Measurements from ENCODE around the gene RPP40.

Gene RPP40

DNA sequence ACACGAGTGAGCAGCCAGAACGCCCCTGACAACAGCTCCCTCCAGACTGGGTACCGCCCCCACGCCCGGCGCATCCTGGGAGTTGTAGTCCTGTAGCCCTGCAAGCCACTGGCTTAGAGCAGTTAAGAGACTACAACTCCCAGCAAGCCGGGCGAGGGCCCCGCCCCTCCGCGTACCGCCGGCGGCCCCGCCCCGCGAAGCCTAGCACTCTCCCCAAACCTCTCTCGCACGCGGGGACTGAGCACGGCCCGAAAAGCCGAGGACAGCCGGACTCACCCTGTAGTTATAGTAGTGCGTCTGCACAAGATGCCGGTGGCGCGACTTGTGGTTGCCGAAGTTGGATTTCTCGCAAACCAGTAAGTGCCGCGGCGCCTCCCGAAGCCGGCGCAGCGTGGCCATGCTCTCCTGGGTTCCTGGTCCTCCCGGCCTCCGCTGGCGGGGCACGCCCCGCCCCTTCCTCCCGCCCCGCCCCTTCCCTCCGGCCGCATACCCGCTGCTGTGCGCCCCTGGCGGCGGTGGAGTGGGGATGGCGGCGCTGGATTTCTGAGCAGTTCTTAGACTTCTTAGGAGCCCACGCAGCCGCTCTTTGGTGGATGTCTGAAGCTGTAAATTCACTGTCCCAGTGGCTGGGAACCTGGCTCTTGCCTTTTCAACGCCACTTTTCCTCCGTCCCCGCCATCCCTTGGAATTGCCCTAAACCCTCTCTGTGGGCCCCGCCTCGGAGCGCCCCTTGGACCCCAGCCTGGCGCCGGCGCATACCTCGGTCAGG is at the start of gene RPP40:
Gene RPP40 (minus strand): TSS at position 434 of the 769 bp plus-strand sequence. CDS start 35 bp downstream, at position 399.
- no peaks in the 10 kb centered on the region for H3K9me3 ChIP-seq (ENCODE audit: control insufficient read depth, insufficient read depth, low read depth, low read length)
- ChIA-PET POLR2A (interaction anchor here (0.6 to 1.7 kb wide), 7 partner anchors 9 to 868 kb away, joined by 3 to 5 read pairs (median 4); partner anchors contain the start of genes CDYL and ECI2), CTCF (interaction anchor here (0.6 to 2.0 kb wide), 13 partner anchors 9 to 868 kb away, joined by 3 to 9 read pairs (median 4); partner anchors contain the start of gene ECI2)
- peaks cover 0 to 13% of the 10 kb centered on the region in 2 experiments; a peak in 2 of 3 replicates for H3K36me3 ChIP-seq (ENCODE audit: control insufficient read depth in 2 of 2, insufficient read depth in 1 of 2, low read length in 2 of 2)
- peak within 1 kb of the TSS; percentile 85 for H3K4me3 ChIP-seq (ENCODE audit: low read depth, low read length)
- peak within 1 kb of the TSS; percentile 35; the same call in 1 of the 2 replicates for H3K27ac ChIP-seq (ENCODE audit: extremely low read depth, low read depth, low read length)
- H3K4me1 ChIP-seq (ENCODE audit: control insufficient read depth, insufficient read depth, low read length) = no peaks in the 10 kb centered on the region
- TF ChIP-seq ZNF23 (tag by site-specific recombination; IDR thresholded peaks at IDR 0.05; ENCODE audit: borderline replicate concordance) (no peak), REPIN1 (tag by site-specific recombination; IDR thresholded peaks at IDR 0.05; ENCODE audit: low read depth) (no peak), ZNF830 (tag by site-specific recombination; IDR thresholded peaks at IDR 0.05; ENCODE audit: low read depth) (no peak), ZNF514 (tag by site-specific recombination; IDR thresholded peaks at IDR 0.05) (no peak), ZSCAN16 (tag by site-specific recombination; IDR thresholded peaks at IDR 0.05) (no peak), SCRT1 (tag by site-specific recombination; IDR thresholded peaks at IDR 0.05; ENCODE audit: borderline replicate concordance) (no peak; the same call in 1 of the 2 replicates), ZNF449 (tag by site-specific recombination; IDR thresholded peaks at IDR 0.05) (no peak), PBX3 (CRISPR knock-in tag; IDR thresholded peaks at IDR 0.05) (peak; percentile 27; the same call in 1 of the 2 replicates), ZNF664 (tag by site-specific recombination; IDR thresholded peaks at IDR 0.05) (no peak), ZSCAN4 (tag by site-specific recombination; IDR thresholded peaks at IDR 0.05) (no peak), ZNF391 (tag by site-specific recombination; IDR thresholded peaks at IDR 0.05; ENCODE audit: borderline replicate concordance, low read depth) (no peak), FEZF1 (tag by site-specific recombination; IDR thresholded peaks at IDR 0.05) (no peak), ZNF530 (tag by site-specific recombination; IDR thresholded peaks at IDR 0.05; ENCODE audit: low read depth) (no peak), AEBP2 (tag by site-specific recombination; IDR thresholded peaks at IDR 0.05; ENCODE audit: borderline replicate concordance) (no peak), ZNF548 (tag by site-specific recombination; IDR thresholded peaks at IDR 0.05) (no peak), ZNF629 (tag by site-specific recombination; IDR thresholded peaks at IDR 0.05) (no peak), KLF17 (tag by site-specific recombination; IDR thresholded peaks at IDR 0.05) (no peak), ZNF146 (tag by site-specific recombination; IDR thresholded peaks at IDR 0.05) (no peak), BCL11B (tag by site-specific recombination; IDR thresholded peaks at IDR 0.05; ENCODE audit: low read depth) (no peak), ZNF37A (tag by site-specific recombination; IDR thresholded peaks at IDR 0.05) (no peak), ZNF184 (tag by site-specific recombination; IDR thresholded peaks at IDR 0.05) (no peak), GFI1B (tag by site-specific recombination; IDR thresholded peaks at IDR 0.05) (no peak), ZFHX2 (tag by site-specific recombination; conservative IDR thresholded peaks at IDR 0.05) (no peak), ZFP3 (tag by site-specific recombination; IDR thresholded peaks at IDR 0.05; ENCODE audit: low read depth) (no peak), ZBTB1 (tag by site-specific recombination; IDR thresholded peaks at IDR 0.05) (no peak), ZNF362 (tag by site-specific recombination; IDR thresholded peaks at IDR 0.05) (no peak), ZNF624 (tag by site-specific recombination; IDR thresholded peaks at IDR 0.05) (no peak), GLIS1 (tag by site-specific recombination; IDR thresholded peaks at IDR 0.05) (peak; percentile 12; the same call in 1 of the 2 replicates), ZNF555 (tag by site-specific recombination; conservative IDR thresholded peaks at IDR 0.05) (no peak)
- TF ChIP-seq, protein P1, sequence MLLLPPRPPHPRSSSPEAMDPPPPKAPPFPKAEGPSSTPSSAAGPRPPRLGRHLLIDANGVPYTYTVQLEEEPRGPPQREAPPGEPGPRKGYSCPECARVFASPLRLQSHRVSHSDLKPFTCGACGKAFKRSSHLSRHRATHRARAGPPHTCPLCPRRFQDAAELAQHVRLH (tag by site-specific recombination; IDR thresholded peaks at IDR 0.05) = peak; percentile 13; the same call in 1 of the 2 replicates
